ENCODE results near the gene AFAP1L1. TPM values are rescaled to one million over a fixed set of nuclear protein-coding genes. Genes with fewer than 3 reads are reported as not detected.

Gene AFAP1L1
- total and polyA plus RNA-seq, 2 of the 13 experiments (the other 11 are each of a cell fraction or from before 2014, with no cell fraction given) = 0.38 to 1.0 TPM

GRCh38 chr5:149367249-149367971, 95.8 kb downstream of the AFAP1L1 start (continued):
- TF ChIP-seq PAXIP1 (CRISPR knock-in tag; conservative IDR thresholded peaks at IDR 0.05) (0 out of 2 replicates have a peak, but pooled peaks have one; percentile 23), ZNF670 (CRISPR knock-in tag; IDR thresholded peaks at IDR 0.05; ENCODE audit: borderline replicate concordance) (no peak), THAP9 (CRISPR knock-in tag; IDR thresholded peaks at IDR 0.05; ENCODE audit: borderline replicate concordance) (peak; percentile 69; the same call in 1 of the 2 replicates), ZNF362 (CRISPR knock-in tag; IDR thresholded peaks at IDR 0.05; ENCODE audit: borderline replicate concordance) (no peak), GMEB2 (CRISPR knock-in tag; IDR thresholded peaks at IDR 0.05; ENCODE audit: low read depth) (no peak), ZBTB10 (CRISPR knock-in tag; IDR thresholded peaks at IDR 0.05; ENCODE audit: borderline replicate concordance) (no peak), MEIS1 (CRISPR knock-in tag; IDR thresholded peaks at IDR 0.05; ENCODE audit: borderline replicate concordance) (peak; percentile 93; the same call in 1 of the 2 replicates), BCL3 (CRISPR knock-in tag; IDR thresholded peaks at IDR 0.05) (no peak), HNRNPL (IDR thresholded peaks at IDR 0.05; ENCODE audit: low read depth, low read length) (0 out of 2 replicates have a peak, but pooled peaks have one; percentile 23), KMT2B (CRISPR knock-in tag; IDR thresholded peaks at IDR 0.05) (0 out of 2 replicates have a peak, but pooled peaks have one; percentile 38), PAWR (CRISPR knock-in tag; IDR thresholded peaks at IDR 0.05; ENCODE audit: borderline replicate concordance) (no peak), ZFX (CRISPR knock-in tag; IDR thresholded peaks at IDR 0.05; ENCODE audit: low read depth) (peak; percentile 27; the same call in 1 of the 2 replicates), ZNF766 (CRISPR knock-in tag; IDR thresholded peaks at IDR 0.05; ENCODE audit: borderline replicate concordance) (no peak)

Data from HepG2 (cell line).